HepG2 (cell line): ENCODE results near the gene LRRC15. TPM values are rescaled to one million over a fixed set of nuclear protein-coding genes. Genes with fewer than 3 reads are reported as not detected.
A peak's percentile ranks its signal among the peaks of the same experiment; 100 is the strongest.

Experiments
- ERF ChIP-seq: IDR thresholded peaks from 2 replicates; pipeline ENCODE4 v1.6.1; 2018; ENCODE audit warnings: missing biosample characterization, missing genetic modification reagents
- ETV5 ChIP-seq: IDR thresholded peaks from 2 replicates; pipeline ENCODE4 v1.6.1; 2018; ENCODE audit warnings: missing biosample characterization, missing genetic modification reagents, inconsistent platforms, borderline replicate concordance
- MLXIP ChIP-seq: sonication (generic); formaldehyde crosslinking; IDR thresholded peaks from 2 replicates; pipeline ENCODE4 v1.9.0; 2021; ENCODE audit warnings: missing genetic modification reagents, borderline replicate concordance
- RBM39 ChIP-seq: fragments of 200-400 bp; formaldehyde crosslinking; IDR thresholded peaks from one replicate; pipeline ENCODE4 v1.6.1; 2018; ENCODE audit warnings: antibody characterized with exemption, mild to moderate bottlenecking, low read depth, low read length; ENCODE audit not compliant: poor library complexity, severe bottlenecking
- RCOR2 ChIP-seq: IDR thresholded peaks from 2 replicates; pipeline ENCODE4 v1.6.1; 2016; ENCODE audit warnings: missing biosample characterization, missing genetic modification reagents
- SP1 ChIP-seq, 2 experiments: fragments of 450-650 bp in 1 of 2; sonication (generic) in 1 of 2; formaldehyde crosslinking in 1 of 2; IDR thresholded peaks; 2 replicates each; pipeline versions ENCODE4 v1.4.0 to v1.6.1; 2016 to 2020; ENCODE audit warnings: missing genetic modification reagents in 1 of 2
- ZBTB49 ChIP-seq: sonication (generic); formaldehyde crosslinking; IDR thresholded peaks from 2 replicates; pipeline ENCODE4 v1.4.0; 2020; ENCODE audit warnings: missing genetic modification reagents, borderline replicate concordance
- ZFY ChIP-seq: sonication (generic); formaldehyde crosslinking; IDR thresholded peaks from 2 replicates; pipeline ENCODE4 v1.4.0; 2020; ENCODE audit warnings: missing genetic modification reagents
- ZNF143 ChIP-seq: sonication (generic); formaldehyde crosslinking; IDR thresholded peaks from 2 replicates; pipeline ENCODE4 v1.4.0; 2020; ENCODE audit warnings: missing genetic modification reagents
- ZNF281 ChIP-seq: sonication (generic); formaldehyde crosslinking; IDR thresholded peaks from 2 replicates; pipeline ENCODE4 v1.4.0; 2020; ENCODE audit warnings: missing genetic modification reagents, borderline replicate concordance
- ZNF567 ChIP-seq: sonication (generic); formaldehyde crosslinking; IDR thresholded peaks from 2 replicates; pipeline ENCODE4 v1.8.1; 2023; ENCODE audit warnings: mild to moderate bottlenecking, missing genetic modification reagents, borderline replicate concordance
- ZNF597 ChIP-seq: sonication (generic); formaldehyde crosslinking; IDR thresholded peaks from 2 replicates; pipeline ENCODE4 v1.5.0; 2020; ENCODE audit warnings: missing genetic modification reagents
- ZNF746 ChIP-seq: sonication (generic); formaldehyde crosslinking; IDR thresholded peaks from 2 replicates; pipeline ENCODE4 v1.8.0; 2022; ENCODE audit warnings: mild to moderate bottlenecking, missing genetic modification reagents
- ZNF777 ChIP-seq: sonication (generic); formaldehyde crosslinking; IDR thresholded peaks from 2 replicates; pipeline ENCODE4 v1.4.0; 2020; ENCODE audit warnings: missing genetic modification reagents
- ZXDC ChIP-seq: sonication (generic); formaldehyde crosslinking; IDR thresholded peaks from 2 replicates; pipeline ENCODE4 v1.5.0; 2020; ENCODE audit warnings: mild to moderate bottlenecking, missing genetic modification reagents
- polyA plus RNA-seq, 8 experiments: library from polyadenylated mRNA; depleted of rRNA in 3 of 8; stranded (reverse) in 7 of 8; unstranded in 1 of 8; fragments of >200 nt; fragmentation: Illumina TruSeq in 4 of 8; extraction: Trizol in 4 of 8; gene quantifications; 2 replicates each; pipeline versions ENCODE4 v1.2.1 to v1.2.3, GENCODE V29; 2011 to 2016; ENCODE audit warnings: low read depth in 4 of 8, missing spikeins in 1 of 8, mixed read lengths in 1 of 8; ENCODE audit not compliant: insufficient read depth in 1 of 8
- total RNA-seq, 5 experiments: library from RNA; depleted of rRNA; stranded (reverse); fragments of >200 nt; fragmentation: Illumina TruSeq; extraction: Trizol; gene quantifications; 2 replicates each; pipeline ENCODE4 v1.2.3, GENCODE V29; 2016; ENCODE audit warnings: low read depth in 1 of 5

Gene LRRC15
- total and polyA plus RNA-seq, 2 of the 13 experiments (the other 11 are each of a cell fraction or from before 2014, with no cell fraction given) = not detected

GRCh38 chr3:194333212-194333980, 36.1 kb downstream of the LRRC15 start (continued):
- TF ChIP-seq ZNF281 (peak; percentile 66; the same call in 1 of the 2 replicates), ZNF567 (peak; percentile 73; the same call in 1 of the 2 replicates), RCOR2 (CRISPR knock-in tag) (no peak), ZXDC (CRISPR knock-in tag) (peak; percentile 55; the same call in 1 of the 2 replicates), ZBTB49 (CRISPR knock-in tag) (no peak), ZNF746 (peak; percentile 83; the same call in 1 of the 2 replicates), RBM39 (peak; percentile 58), ETV5 (CRISPR knock-in tag) (peak; percentile 44), ZNF777 (peak; percentile 97), ZNF597 (CRISPR knock-in tag) (no peak), MLXIP (peak; percentile 84; the same call in 1 of the 2 replicates), SP1 (IDR thresholded peaks at IDR 0.05) (no peak), SP1 (CRISPR knock-in tag; IDR thresholded peaks at IDR 0.05) (peak; percentile 29; the same call in 1 of the 2 replicates), ZFY (CRISPR knock-in tag) (peak; percentile 76), ERF (CRISPR knock-in tag) (peak; percentile 55; the same call in 1 of the 2 replicates), ZNF143 (CRISPR knock-in tag) (peak; percentile 78)
